GM13977 (cell line): ENCODE results near the gene SYT17.

Experiments
- DNase-seq: peaks from one replicate; pipeline ENCODE4 v3.0.0; 2012; ENCODE audit warnings: low spot score
- CTCF ChIP-seq: IDR thresholded peaks from 2 replicates; pipeline ENCODE4 v1.5.1; 2012; ENCODE audit warnings: mild to moderate bottlenecking, control low read depth; ENCODE audit not compliant: insufficient read depth; ENCODE audit errors: extremely low read depth, missing control alignments
- in situ Hi-C: fragments of 300-500 bp; cut with MboI; formaldehyde crosslinking; loops from one replicate; pipeline ENCODE4 v1.12.0; 2022; ENCODE audit warnings: low sequenced_read_pairs, low pct_unique_long_range_greater_than_20kb, mixed read lengths, inconsistent platforms; ENCODE audit not compliant: unreplicated experiment

Gene SYT17

DNA sequence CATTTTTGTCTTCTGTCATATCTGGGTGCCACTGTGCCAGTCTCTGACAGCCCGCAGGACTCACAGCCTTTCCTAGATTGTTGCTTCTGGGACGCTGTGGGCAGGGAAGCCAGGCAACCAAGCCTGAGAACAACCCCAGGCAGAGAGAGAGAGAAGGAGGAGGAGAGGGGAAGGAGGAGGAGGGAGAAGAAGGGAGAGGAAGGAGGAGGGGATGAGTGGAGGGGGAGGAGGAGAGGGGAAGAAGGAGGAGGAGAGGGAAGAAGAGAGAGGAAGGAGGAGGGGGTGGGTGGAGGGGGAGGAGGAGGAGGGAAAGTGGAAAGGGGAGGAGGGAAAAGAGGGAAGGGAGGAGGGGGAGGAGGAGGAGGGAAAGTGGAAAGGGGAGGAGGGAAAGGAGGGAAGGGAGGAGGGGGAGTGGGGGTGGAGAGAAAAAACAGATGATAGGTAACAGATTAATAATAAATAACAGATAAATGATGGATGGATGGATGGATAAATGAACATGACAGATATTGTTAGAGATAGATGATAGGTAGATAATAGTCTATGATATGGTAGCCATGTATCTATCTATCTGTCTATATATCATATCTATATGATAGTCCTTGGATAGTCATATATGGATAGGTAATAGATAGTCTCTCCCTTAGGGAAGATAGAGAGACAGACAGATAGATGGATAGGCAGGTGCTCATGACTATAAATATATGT is 146.8 kb downstream of the SYT17 start:
- in situ Hi-C loops: no loop called here
- TF ChIP-seq CTCF: no peak
- no peak for DNase-seq

DNA sequence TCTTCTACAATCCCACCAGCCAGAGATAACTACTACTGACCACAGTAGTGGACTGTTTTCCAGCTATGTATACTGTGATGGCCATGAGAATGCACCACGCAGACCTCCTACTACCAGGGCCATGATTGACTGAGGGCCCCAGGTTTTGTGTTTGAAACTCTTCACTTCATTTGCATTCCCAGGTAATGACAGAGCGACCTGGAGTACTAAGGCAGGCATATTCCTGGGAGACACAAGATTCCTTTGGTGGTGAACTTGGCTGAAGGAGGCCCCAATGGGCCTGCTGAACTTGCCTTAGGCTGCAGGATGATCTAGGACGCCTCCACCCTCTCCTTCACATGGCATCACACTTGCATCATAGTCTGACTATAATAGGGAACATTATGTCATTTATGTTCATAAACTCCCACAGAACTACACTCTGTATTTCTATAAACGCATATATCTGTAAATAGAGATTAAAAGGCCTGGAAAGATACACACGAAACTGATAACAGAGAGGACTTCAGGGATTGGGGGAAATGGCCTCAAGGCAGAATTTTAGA is 147.9 kb downstream of the SYT17 start:
- in situ Hi-C loops: no loop called here
- TF ChIP-seq CTCF: no peak
- no peak for DNase-seq

DNA sequence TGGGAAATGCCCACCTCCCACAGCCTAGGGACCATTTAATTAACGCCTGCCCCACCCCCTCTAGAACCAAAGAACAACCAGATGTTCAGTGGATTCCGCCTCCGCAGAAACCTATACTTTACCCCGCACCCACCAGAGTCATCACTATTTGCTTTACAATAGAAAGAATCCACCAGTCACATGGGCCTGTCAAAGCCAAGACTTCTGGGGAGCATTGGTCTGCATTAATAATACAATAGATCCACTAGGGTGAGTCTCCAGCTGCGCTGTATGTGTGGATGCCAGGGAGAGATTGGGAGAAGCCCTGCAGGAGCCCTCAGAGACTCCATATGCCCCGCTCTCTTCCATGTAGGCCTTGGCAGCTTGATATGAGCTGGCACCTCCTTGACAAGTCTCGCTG is 148.8 kb downstream of the SYT17 start:
- TF ChIP-seq CTCF: no peak
- in situ Hi-C loops: no loop called here
- no peak for DNase-seq
